TTC549 (cell line): ENCODE measurements around the gene SUZ12.
"Not testable (repeated sequence)": the region's sequence is repeated elsewhere in the genome, so short reads cannot be mapped to it uniquely, and the experiment has no call there.

ENCODE experiments used
- FAIRE-seq: peaks from 2 replicates; lab custom pipeline; 2012; peaks lifted over from hg19 to GRCh38; lab: Jason Lieb, UNC

The SUZ12 gene

DNA sequence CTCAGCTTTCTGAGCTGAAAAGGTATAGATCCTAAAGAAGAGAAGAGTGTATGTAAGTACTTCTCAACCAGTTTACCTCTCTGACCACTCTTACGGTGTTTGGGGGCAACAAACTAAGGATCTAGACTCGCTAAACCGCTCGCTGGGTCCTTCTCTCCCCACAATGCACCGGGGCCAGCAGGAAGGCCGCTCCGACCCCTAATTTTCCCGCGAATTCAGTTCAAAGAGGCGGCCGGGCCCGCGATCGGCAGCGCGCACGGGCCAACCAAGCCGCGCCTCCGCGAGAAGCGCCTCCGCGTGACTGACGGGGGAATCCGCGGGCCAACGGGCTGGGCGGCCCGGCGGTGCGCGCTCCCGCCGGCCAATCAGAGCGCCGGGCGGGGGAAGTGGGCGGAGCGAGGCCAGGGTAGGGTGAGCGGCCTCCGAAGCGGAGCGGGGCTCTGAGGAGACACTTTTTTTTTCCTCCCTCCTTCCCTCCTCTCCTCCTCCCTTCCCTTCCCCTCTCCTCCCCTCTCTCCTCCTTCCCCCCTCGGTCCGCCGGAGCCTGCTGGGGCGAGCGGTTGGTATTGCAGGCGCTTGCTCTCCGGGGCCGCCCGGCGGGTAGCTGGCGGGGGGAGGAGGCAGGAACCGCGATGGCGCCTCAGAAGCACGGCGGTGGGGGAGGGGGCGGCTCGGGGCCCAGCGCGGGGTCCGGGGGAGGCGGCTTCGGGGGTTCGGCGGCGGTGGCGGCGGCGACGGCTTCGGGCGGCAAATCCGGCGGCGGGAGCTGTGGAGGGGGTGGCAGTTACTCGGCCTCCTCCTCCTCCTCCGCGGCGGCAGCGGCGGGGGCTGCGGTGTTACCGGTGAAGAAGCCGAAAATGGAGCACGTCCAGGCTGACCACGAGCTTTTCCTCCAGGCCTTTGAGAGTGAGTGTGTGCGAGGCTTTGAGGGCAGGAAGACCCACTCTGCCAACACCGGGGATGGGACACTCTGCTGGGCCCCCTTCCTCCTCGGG lies at the start of gene SUZ12:
Gene SUZ12 (plus strand): TSS at position 393 of the 995 bp plus-strand sequence. CDS start 240 bp downstream, at position 633.
- FAIRE-seq = peak; percentile 22

DNA sequence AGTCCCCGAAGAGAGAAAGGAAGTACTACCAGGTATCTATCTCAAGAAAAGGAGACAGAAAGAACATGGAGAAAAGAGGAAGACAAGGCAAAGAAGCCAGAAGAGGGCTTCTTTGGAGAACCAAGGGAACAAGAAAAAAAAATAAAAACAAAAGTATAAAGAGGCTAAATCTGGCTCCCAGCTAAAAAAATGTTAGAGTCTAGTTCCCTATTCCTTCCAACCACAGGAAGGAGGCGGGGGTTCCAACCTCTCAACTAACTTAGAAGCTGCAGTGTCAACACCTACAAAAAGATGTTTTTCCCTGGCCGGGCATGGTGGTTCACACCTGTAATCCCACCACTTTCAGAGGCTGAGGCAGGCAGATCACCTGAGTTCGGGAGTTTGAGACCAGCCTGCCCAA lies 48.7 kb upstream of the SUZ12 start:
- FAIRE-seq = no peak

DNA sequence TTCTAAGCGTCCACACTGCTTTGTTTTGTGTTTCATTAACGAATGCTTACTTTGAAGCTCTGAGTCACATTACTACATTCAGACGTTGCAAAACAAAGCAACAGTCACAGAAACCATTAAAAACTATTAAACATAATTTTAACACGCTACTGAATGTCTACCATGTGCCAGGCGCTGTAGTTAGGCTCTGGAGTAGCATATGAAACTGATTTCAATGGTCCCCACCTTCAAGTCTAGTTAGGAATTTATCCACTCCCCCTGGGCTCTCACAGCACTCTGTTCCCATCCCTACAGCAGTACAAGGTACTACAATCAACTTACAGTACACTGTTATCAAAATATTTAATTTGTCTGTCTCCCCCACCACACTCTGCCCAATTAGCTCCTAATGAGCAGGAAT lies 35.9 kb upstream of the SUZ12 start:
- FAIRE-seq = no peak

DNA sequence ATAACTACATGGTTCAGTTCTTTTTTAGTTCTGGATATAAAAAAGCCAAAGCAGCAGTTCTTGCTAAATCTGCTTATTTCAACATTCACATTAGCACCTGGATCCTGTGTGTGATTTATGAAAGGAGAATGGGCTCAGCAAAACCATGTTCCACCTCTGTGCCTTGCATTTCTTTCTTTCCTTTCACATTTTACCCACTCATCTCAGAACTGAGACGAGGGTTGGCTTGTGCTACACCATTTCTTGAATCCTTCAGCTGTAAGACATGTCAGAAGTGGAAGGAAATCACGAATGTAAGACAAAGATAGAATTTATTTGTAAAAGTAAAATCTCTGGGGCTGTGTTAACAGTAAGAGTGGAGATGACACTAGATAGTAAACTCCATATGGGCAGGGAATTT lies 34.1 kb upstream of the SUZ12 start:
- FAIRE-seq = no peak

DNA sequence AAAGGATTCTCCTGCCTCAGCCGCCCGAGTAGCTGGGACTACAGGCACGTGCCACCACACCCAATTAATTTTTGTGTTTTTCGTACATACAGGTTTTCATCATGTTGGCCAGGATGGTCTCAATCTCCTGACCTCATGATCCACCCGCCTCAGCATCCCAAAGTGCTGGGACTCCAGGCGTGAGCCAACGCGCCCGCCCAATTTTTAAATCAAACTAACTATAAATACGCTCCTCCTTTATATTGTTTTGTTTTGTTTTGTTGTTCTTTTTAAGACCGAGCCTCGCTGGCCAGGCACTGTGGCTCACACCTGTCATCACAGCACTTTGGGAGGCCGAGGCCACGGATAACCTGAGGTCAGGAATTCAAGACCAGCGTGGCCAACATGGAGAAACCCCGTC lies 33.4 kb upstream of the SUZ12 start:
- FAIRE-seq = no peak

DNA sequence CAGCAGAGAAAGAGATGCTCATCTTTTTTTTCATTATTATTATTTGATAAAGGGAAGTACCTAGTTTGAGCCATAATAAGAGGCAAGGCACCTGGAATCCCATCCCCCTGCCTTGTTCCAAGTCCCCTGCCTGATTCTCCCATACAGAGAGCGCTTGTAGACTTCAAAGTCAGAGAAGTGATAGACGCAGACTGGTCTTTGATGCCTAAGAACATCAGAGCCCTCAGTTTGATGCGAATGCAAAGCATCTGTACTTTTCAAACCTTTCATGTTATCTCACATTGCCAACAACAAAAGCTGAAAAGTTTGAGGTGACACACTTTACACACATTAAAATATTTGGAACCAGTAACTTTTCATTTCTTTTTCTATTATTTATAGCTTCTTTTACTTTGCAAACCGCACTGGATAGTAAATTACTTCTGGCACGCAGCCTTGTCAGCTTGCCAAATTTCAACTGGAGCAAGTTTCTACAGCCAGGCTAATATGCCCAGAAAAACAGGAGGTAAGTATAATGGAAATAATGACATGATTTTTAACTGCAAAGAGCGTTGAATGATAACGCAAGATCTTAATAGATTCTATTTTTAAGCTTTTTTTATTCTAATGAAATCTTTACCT lies 29.4 kb upstream of the SUZ12 start:
- FAIRE-seq = no peak

DNA sequence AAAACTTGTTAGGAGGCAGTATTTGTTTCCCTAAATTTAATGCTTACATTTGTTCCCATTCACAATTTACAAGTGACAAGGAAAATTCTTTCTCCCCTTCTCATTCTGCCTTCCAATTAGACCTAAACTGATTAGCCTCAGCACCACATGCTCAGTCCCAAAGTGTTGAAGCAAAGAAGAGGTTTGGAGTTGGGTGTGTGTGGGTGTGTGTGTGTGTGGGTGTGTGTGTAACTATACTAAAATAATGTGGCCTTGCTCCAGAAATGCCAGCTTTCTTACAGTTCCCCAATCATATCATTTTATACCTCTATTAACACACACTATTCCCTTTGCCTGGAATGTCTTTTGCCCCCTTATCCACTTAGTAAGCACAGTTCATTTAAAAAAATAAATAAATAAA lies 28.4 kb upstream of the SUZ12 start:
- no peak for FAIRE-seq

DNA sequence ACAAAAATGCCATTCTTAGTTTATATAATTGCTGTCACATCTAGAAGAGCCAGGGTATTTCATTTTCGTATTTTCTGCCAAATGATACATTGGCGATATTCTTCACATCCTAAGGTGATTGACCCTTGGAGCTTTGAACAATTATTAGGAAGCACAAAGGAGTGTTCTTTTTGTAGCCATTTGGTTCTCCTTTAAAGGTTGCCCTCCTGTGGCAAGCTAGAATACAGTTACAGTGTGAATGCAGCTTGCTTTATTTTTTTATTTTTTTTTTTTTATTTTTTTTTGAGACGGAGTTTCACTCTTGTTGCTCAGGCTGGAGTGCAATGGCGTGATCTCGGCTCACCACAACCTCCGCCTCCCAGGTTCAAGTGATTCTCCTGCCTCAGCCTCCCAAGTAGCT lies 24.1 kb upstream of the SUZ12 start:
- FAIRE-seq = not testable (repeated sequence)

DNA sequence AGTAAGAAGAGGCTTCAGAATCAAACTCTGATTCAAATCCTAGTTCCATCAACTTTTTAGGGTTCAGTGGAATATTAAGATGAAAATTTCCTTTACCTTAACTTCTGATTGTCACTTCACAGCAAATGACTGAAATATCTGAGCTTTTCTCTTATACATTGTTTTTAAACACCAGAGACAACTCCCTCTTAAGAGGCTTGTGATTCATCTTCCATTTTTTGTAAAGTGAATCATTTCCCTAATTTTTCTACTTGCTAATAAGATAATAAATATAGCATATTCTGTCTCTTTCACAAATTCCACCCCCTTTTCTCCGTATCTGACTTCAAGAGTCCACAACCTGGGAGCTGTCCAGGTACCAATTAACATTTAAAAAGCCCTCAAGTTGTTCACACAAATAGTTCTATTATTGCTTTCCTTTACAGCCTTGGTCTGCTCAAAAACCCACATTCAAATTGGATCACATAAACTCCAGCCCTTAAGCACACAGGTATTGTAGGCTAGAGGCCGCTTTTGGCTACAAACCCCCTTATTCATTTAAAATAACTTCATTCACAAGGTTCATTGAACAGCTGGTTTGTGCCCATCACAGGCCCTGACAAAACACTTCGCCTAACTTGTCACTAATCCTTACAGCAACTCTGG lies 21.2 kb upstream of the SUZ12 start:
- FAIRE-seq = no peak

DNA sequence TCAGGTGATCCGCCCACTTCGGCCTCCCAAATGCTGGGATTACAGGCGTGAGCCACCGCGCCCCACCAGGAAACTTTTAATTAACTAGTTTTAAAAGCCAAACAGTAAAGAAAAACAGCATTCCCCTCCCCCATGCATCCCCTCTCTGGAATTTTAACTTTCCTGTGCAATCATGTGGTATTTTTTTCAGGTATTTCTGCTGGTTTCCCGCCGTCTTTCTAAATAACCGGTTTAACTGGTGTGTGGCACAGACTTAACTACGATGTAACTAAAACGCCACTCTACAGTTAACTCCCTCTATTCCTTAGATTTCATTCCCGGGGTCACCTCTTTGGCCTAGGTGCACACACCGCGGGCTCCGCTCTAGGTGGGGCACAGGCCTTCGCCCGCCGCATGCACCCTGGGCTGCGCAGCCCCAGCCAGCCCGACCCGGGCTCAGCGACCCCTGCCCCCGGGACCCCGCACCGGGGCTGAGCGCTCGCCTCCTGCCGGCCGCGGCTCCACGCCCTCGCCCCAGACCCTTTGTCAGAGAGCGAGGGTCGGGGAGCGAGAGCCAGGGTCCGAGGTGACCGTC lies 20.2 kb upstream of the SUZ12 start:
- no peak for FAIRE-seq

DNA sequence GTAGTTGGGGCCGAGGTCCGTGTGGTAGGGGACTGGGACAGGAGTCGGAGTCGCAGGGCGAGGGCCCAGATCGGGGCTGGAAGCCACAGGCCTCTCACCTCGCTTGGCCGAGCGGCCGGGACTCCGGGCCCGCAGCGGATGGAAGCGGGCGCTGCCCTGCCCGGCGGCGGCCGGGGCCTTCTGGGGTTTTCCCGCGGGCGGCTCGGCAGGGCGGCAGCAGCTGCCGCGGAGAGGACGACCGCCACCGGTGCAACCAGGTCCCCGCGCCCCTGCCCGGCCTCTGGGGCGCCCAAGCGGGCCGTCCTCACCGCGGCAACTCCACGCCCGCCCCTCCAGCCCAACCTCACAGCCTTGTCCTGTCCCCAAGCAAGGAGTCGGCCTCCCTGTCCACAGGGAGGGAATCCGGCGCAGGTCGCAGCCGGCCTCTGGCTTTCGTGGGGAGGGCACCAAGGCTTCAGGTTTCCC lies 19.7 kb upstream of the SUZ12 start:
- FAIRE-seq = no peak

DNA sequence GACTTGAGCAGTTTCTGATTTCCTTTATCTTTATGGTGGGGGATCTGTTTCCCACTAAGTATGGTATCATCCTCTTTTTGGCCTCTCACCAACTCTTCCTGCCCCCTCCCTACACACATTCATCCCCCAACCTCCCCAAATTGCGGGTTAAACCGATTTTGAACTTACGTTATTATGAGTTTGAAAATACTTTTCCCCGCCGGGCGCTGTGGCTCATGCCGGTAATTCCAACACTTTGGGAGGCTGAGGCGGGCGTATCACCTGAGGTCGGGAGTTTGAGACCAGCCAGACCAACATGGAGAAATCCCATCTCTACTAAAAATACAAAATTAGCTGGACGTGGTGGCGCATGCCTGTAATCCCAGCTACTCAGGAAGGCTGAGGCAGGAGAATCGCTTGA lies 19.1 kb upstream of the SUZ12 start:
- not testable (repeated sequence) for FAIRE-seq

DNA sequence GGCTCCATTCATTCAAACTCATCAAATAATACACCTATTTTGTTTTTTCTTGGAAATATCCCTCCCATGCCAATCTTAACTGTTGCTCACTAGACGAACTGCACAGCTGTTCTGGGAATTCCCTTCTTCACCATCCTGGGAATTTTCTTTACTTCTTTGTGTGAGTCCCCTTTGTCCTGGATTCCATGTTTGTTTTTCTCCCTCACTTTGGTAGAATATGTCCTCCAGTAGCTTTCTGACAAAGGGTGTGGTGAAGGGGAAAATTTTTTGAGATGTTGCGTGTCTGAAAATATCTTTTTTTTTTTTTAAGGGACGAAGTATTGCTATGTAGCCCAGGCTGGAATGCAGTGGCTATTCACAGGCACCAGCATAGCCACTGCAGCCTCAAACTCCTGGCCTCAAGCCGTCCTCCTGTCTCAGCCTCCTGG lies 18.1 kb upstream of the SUZ12 start:
- no peak for FAIRE-seq

DNA sequence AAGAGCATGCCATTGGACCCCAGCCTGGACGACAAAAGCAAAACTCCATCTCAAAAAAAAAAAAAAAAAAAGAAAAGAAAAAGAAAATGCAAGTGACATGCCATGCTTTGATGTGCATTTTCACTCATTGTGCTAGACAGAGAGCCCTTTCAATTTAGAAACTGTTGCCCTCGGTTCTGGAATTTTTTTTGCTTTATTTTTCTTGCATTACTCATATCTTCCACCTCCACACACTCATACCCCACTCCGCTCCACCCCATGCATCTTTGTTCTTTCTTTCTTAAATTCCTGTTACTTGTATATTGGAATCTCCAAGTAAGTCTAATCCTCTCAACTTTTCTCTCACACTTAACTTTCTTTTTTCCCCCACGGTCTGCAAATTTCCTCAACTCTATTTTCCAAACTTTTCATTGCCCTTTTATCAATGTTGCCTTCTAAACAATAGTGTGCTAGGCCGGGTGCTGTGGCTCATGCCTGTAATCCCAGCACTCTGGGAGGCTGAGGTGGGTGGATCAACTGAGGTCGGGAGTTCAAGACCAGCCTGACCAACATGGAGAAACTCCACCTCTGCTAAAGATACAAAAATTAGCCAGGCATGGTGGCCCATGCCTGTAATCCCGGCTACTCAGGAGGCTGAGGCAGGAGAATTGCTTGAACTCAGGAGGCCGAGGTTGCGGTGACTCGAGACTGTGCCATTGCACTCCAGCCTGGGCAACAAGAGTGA lies 16.8 kb upstream of the SUZ12 start:
- no peak for FAIRE-seq

DNA sequence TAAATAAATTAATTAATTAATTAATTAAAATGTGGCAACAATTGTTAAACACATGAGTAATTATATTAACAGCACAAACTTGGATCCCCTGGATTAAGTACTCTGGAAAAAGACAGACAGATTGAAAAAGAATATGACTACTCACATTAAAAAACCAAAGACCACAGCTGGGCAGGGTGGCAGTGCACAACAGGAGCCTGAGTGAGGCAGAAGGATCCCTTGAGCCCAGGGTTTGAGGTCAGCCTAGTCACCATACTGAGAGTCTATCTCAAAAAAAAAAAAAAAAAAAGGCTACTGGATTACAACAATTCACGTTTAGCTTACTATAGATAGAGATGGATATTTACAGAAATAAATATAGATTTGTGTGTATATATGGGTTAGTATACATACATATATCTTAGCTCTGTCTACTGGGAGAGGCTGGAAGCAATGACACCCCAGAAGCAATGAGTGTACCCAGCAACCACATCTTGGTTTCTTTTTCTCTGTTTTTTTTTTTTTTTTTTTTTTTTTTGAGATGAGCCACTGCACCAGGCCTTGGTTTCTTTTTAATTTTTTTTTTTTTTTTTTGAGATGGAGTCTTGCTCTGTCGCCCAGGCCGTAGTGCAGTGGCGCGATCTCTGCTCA lies 10.6 kb upstream of the SUZ12 start:
- no peak for FAIRE-seq

DNA sequence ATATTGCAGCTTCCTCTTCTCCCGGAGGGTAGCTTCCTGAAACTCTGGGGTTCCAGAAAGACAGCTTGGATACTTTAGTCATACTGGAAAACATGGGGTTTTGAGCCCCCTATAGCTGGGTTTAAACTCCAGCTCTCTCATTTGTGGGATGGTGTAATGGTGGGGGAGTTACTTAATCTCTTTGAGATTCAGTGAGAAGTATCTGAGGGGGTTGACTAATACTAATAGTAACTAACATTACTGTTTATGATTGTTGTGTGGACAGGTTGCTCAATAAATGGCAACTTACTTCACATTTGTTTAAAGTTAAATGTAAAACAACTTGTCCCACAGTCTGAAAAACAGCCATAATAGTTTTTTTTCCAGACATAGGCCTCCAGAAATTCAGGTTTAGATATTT lies 5.1 kb upstream of the SUZ12 start:
- no peak for FAIRE-seq

DNA sequence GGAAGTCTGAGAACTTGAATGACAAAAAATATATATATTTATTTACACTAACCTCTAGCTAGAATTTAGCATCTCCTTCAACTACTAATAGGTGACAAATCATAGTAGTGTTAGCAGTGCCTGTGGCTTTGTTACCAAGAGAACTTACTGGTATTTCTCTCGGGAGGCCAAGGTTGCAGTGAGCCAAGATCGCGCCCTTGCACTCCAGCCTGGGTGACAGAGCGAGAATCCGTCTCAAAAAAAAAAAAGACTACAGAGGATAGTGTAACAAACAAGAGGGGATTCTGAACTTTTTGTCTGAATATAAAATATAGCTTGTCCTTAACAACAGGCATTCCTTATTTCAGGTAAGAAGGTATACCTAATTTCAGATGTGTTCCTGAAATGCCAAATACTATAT lies 1.3 kb upstream of the SUZ12 start:
- no peak for FAIRE-seq

DNA sequence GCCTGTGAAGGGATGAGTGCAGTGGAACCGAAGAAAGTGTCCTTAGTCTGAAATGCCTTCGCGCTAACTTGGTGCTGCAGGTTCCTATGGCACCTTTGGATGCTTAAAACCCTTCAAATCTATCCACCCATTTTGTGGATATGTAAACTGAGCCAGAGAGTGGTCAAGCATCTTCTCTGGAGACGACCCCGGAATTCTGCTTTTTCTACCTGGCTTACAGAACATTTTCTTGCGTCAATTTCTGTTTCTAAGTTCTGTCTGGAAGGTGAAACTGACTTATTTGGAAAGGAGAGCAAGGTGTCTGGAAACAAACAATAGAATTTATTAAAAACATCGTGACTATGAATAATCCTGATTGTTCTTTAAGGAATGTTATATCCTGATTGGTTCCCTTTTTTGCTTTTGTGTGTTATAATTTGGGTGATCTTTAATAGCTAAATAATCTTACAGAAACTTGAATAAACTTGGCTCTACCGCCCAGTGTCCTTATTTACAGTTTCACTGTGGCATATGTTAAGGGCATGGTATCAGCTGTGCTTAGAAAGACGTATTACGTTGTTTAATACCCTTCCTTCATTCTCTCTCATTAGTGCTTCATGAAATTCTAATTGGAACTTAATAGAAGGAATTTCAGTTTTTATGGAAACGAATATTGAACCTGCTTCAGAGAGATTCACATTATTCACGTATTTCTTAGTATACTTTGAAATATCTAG lies 1.3 kb downstream of the SUZ12 start:
- not testable (repeated sequence) for FAIRE-seq

DNA sequence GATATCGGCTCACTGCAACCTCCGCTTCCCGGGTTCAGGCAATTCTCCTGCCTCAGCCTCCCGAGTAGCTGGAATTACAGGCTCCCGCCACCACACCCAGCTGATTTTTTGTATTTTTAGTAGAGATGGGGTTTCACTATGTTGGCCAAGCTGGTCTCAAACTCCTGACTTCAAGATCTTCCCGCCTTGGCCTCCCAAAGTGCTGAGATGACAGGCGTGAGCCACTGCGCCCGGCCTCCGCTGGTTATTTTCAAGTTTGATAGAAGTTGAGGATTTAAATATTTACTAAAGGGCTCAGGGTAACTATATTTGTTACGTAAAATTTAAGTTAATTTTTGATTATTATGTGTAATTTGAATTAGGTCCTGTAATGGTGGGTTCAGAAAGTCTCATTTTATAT lies 5.1 kb downstream of the SUZ12 start:
- FAIRE-seq = not testable (repeated sequence)

DNA sequence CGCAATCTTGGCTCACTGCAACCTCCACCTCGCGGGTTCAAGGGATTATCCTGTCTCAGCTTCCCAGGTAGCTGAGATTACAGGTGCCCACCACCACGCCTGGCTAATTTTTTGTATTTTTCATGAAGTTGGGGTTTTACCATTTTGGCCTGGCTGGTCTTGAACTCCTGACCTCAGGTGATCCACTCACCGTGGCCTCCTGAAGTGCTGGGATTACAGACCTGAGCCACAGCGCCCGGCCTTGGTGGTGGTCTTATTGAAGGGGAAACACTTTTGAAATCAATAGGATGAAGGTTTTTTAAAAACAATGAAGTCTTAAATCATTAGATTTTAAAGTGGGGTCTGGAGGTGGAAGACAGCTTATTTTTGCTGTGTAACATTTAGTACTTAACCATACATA lies 5.6 kb downstream of the SUZ12 start:
- FAIRE-seq = not testable (repeated sequence)

DNA sequence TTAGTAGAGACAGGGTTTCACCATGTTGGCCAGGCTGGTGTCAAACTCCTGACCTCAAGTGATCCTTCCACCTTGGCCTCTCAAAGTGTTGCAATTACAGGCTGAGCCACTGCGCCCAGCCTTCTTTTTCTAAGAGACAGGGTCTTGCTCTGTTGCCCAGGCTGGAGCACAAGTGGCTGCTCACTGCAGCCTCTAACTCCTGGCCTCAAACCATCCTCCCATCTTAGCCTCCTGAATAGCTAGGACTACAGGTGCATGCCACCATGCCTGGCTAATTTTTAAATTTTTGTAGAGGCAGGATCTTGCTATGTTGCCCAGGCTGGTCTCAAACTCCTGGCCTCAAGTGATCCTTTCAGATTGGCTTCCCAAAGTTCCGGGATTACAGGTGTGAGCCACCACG lies 15.1 kb downstream of the SUZ12 start:
- FAIRE-seq = not testable (repeated sequence)
